A549 treated with dexamethasone at 1 μM for 4 hours (cell line): Measurements from ENCODE around the gene GBP3. TPM values are rescaled to one million over a fixed set of nuclear protein-coding genes. Genes with fewer than 3 reads are reported as not detected.

Source experiments
- total RNA-seq: library from RNA; stranded (reverse); fragments of 200-300 nt; extraction: Qiagen RNA extraction; gene quantifications from 5 replicates; pipeline ENCODE4 v1.2.3, GENCODE V29; 2022

GBP3 gene
- total RNA-seq, result 0.93 to 1.0 TPM (median 1.0 TPM) in 5 replicates

GRCh38 chr1:89022167-89022959, at the start of gene GBP3:
GBP3 (minus strand) TSS chr1:89022866; CDS start chr1:89020721, 2,145 bp downstream.

GRCh38 chr1:89065079-89065868, 42.6 kb upstream of the GBP3 start, which contains the start of gene GBP1:
GBP1 (minus strand) TSS chr1:89065208; CDS start chr1:89063234, 1,974 bp downstream.

Other genes starting within 250 kb of the GBP3 start
- 26.1 to 28.6 TPM (median 27.4 TPM) in 5 replicates for gene GTF2B, start 131.3 kb downstream of the GBP3 start, total RNA-seq
- gene KYAT3, start 30.2 kb downstream of the GBP3 start, total RNA-seq, result 7.3 to 9.1 TPM (median 8.3 TPM) in 5 replicates
- 1.9 to 2.9 TPM (median 2.2 TPM) in 5 replicates for gene RBMXL1, start 30.2 kb downstream of the GBP3 start, total RNA-seq
- 0.07 to 0.21 TPM (median 0.10 TPM) in 5 replicates for gene GBP1, start 42.3 kb upstream of the GBP3 start, total RNA-seq
- gene GBP2, start 103.2 kb upstream of the GBP3 start, total RNA-seq, result 0.71 to 1.1 TPM (median 0.88 TPM) in 5 replicates
- not detected in 5 replicates for gene GBP7, start 153.1 kb upstream of the GBP3 start, total RNA-seq
- gene GBP4, start 176.1 kb upstream of the GBP3 start, total RNA-seq, result 0.01 TPM in 1 of 5 replicates, not detected in the others
- gene GBP5, start 250.0 kb upstream of the GBP3 start, total RNA-seq, result 0.01 to 0.08 TPM in 2 of 5 replicates, not detected in the others